B cell (primary cell): ENCODE results near the gene NDUFV2.
"Not testable (repeated sequence)": the region's sequence is repeated elsewhere in the genome, so short reads cannot be mapped to it uniquely, and the experiment has no call there.

Experiments
- CTCF ChIP-seq: fragments of 200-600 bp; IDR thresholded peaks from one replicate; pipeline ENCODE4 v1.8.0; 2022; ENCODE audit warnings: antibody characterized with exemption, mild to moderate bottlenecking
- EZH2 ChIP-seq: IDR thresholded peaks from 2 replicates; pipeline ENCODE4 v1.6.1; 2012; ENCODE audit warnings: borderline replicate concordance, low read depth, mild to moderate bottlenecking, moderate library complexity, low read length; ENCODE audit not compliant: insufficient read depth, poor library complexity, severe bottlenecking

- not testable (repeated sequence) for TF ChIP-seq EZH2, CTCF
Measured at GRCh38 chr18:9165883-9166282, 63.4 kb downstream of the NDUFV2 start.
